Measurements from ENCODE around the gene RWDD2A.

The RWDD2A gene

GRCh38 chr6:83192871-83193746, at the start of gene RWDD2A, which contains the start of gene PGM3:
Gene RWDD2A (plus strand): TSS chr6:83193357. CDS start chr6:83194452, 1,095 bp downstream.
Gene PGM3 (minus strand): TSS chr6:83193265. CDS start chr6:83191012, 2,253 bp downstream.
- no peak for TF ChIP-seq GATA1 (IDR thresholded peaks at IDR 0.05; ENCODE audit: low read depth, low read length)
- TF ChIP-seq POLR2A (IDR thresholded peaks at IDR 0.05; ENCODE audit: low read length) = peak; percentile 51
- DNase-seq = peak; percentile 89 to 92

- no peak for TF ChIP-seq GATA1 (IDR thresholded peaks at IDR 0.05; ENCODE audit: low read depth, low read length)
- TF ChIP-seq POLR2A (IDR thresholded peaks at IDR 0.05; ENCODE audit: low read length) = no peak
- DNase-seq = no peak
Measured at GRCh38 chr6:83151114-83151513, 42.0 kb upstream of the RWDD2A start.

- no peak for TF ChIP-seq GATA1 (IDR thresholded peaks at IDR 0.05; ENCODE audit: low read depth, low read length)
- TF ChIP-seq POLR2A (IDR thresholded peaks at IDR 0.05; ENCODE audit: low read length) = no peak
Measured at GRCh38 chr6:83152913-83153312, 40.2 kb upstream of the RWDD2A start.

DNA sequence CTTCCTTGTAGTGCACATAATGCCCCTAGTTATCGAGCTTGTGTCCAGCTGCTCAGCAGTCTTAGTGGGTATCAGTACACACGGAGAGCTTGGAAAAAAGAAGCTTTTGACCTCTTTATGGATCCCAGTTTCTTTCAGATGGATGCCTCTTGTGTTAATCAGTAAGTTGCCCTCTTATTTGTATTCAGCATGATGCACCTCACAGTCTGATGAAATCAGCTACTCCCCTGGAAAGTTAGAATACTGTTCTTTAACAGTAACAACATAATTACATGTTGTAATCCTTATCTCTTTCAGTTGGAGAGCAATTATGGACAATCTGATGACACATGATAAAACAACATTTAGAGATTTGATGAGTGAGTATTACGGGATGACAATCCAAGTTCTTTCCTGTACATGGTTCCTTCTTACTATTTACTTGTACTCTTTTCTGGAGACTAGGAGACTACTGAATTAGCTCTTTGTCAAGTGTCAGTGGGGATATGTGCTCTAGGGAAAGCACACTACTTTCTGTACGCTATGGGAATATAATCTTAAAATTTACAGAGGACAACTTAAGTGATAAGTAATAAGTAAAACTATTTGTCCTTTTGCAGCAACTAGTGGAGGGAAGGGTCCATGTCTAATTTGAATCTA, 39.2 kb upstream of the RWDD2A start:
- DNase-seq = peak in 1 of 2 experiments; percentile 2
- TF ChIP-seq POLR2A (IDR thresholded peaks at IDR 0.05; ENCODE audit: low read length) = no peak
- TF ChIP-seq GATA1 (IDR thresholded peaks at IDR 0.05; ENCODE audit: low read depth, low read length) = no peak

More at GRCh38 chr6:83152913-83153312, 40.2 kb upstream of the RWDD2A start:
- no peak for DNase-seq

DNA sequence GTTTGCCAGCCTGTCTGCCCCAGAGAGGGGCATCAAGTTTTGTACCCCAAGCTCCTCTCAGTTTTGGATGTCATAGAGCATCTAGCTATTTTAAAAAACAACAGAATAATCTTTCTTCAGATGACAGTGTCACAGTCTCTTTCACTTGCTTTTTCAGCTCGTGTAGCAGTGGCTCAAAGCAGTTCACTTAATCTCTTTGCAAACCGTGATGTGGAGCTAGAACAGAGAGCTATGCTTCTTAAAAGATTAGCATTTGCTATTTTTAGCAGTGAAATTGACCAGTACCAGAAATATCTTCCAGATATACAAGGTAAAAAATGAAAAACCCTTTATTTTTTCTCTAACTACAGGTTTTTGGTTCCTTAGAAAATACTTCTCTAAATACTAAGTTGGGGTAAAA, 37.4 kb upstream of the RWDD2A start:
- no peak for TF ChIP-seq GATA1 (IDR thresholded peaks at IDR 0.05; ENCODE audit: low read depth, low read length)
- TF ChIP-seq POLR2A (IDR thresholded peaks at IDR 0.05; ENCODE audit: low read length) = no peak

DNA sequence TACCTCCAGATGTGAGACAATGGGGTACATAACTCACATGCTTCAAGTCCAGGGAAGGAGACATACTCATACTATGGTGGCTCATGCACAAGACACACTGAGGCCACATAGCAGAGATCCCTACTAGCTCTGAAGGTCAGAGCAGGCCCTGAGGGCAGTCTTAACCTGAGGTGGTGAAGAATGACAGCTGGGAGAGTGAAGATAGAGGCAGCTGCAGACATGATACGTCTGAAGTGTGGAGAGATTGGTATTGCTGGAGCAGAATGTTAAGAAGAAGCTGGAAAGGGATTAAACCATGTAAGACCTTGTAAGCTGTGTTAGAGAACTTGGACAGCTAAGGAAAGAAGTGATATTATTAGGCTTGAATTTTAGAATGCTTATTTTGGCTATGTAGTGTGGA, 33.0 kb upstream of the RWDD2A start:
- TF ChIP-seq GATA1 (IDR thresholded peaks at IDR 0.05; ENCODE audit: low read depth, low read length) = no peak
- no peak for TF ChIP-seq POLR2A (IDR thresholded peaks at IDR 0.05; ENCODE audit: low read length)

More for the DNA sequence above, 37.4 kb upstream of the RWDD2A start:
- DNase-seq = no peak

DNA sequence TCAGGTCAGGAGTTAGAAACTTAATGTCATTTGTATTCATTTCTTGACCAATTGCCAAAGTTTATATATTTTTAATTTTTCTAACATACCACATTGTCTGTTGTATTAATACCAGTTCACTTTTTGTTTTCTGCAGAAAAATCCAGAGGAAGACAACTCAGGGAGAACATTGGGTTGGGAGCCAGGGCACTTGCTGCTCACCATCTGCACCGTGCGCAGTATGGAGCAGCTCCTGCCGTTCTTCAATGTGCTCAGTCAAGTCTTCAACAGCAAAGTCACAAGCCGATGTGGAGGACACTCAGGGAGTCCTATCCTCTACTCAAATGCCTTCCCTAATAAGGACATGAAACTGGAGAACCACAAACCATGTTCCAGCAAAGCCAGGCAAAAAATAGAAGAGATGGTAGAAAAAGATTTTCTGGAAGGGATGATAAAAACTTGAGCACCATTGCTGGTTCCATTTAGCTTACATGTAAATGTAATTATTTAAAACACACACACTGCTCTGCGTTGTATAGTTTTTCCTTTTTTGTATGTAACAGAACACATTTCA, 25.4 kb upstream of the RWDD2A start:
- no peak for TF ChIP-seq GATA1 (IDR thresholded peaks at IDR 0.05; ENCODE audit: low read depth, low read length)
- TF ChIP-seq POLR2A (IDR thresholded peaks at IDR 0.05; ENCODE audit: low read length) = no peak
- DNase-seq = no peak

More for the DNA sequence above, 33.0 kb upstream of the RWDD2A start:
- peak in 1 of 2 experiments; percentile 53 for DNase-seq

GRCh38 chr6:83168556-83168955, 24.6 kb upstream of the RWDD2A start:
- TF ChIP-seq POLR2A (IDR thresholded peaks at IDR 0.05; ENCODE audit: low read length) = no peak
- TF ChIP-seq GATA1 (IDR thresholded peaks at IDR 0.05; ENCODE audit: low read depth, low read length) = no peak

GRCh38 chr6:83169106-83169505, 24.1 kb upstream of the RWDD2A start:
- TF ChIP-seq POLR2A (IDR thresholded peaks at IDR 0.05; ENCODE audit: low read length) = no peak
- no peak for TF ChIP-seq GATA1 (IDR thresholded peaks at IDR 0.05; ENCODE audit: low read depth, low read length)
- DNase-seq = no peak

More at GRCh38 chr6:83168556-83168955, 24.6 kb upstream of the RWDD2A start:
- DNase-seq = no peak

GRCh38 chr6:83169511-83169910, 23.6 kb upstream of the RWDD2A start:
- TF ChIP-seq POLR2A (IDR thresholded peaks at IDR 0.05; ENCODE audit: low read length) (no peak), GATA1 (IDR thresholded peaks at IDR 0.05; ENCODE audit: low read depth, low read length) (no peak)
- no peak for DNase-seq

DNA sequence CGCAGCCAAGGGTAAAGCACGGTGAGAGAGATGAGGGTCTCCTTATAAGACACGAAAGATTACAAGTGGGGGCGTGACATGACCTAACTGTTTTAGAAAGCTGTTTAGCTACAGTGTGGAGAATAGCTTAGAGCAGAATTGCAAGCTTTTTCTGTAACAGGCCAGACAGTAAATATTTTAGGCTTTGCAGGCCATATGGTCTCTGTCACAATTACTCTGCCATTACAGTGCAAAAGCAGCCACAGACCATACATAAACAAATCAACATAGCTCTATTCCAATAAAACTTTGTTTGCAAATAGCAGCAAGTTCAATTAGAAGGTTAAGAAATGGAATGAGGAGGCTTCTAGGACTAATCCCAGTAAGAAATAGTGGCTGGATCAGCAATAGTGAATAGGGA, 16.9 kb upstream of the RWDD2A start:
- DNase-seq = no peak
- no peak for TF ChIP-seq POLR2A (IDR thresholded peaks at IDR 0.05; ENCODE audit: low read length)
- no peak for TF ChIP-seq GATA1 (IDR thresholded peaks at IDR 0.05; ENCODE audit: low read depth, low read length)

DNA sequence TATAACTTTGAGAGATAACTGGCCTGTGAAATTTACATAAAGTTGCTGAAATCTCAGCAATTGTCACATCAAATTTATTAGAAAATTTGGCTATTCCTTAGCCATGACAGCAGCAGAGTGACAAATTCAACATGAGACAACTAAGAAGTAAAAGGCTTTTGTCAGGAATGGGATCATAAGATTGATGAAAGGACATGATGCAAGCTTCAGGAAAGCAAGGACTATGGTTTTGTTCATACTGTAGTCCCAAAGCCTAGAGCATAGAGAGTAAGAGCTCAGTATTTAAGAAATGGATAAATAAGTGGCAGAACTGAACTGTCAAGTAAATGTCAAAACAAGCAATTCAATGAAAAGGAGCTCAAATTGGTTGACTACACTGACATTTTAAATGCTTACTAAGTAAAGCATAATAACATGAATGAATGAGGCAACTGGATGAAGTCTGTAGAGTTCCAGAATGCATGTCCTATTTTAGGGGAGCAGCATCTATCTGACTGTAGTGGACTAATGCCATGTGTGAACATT, 12.7 kb upstream of the RWDD2A start:
- TF ChIP-seq POLR2A (IDR thresholded peaks at IDR 0.05; ENCODE audit: low read length) = no peak
- TF ChIP-seq GATA1 (IDR thresholded peaks at IDR 0.05; ENCODE audit: low read depth, low read length) = no peak
- no peak for DNase-seq

GRCh38 chr6:83182114-83182513, 11.0 kb upstream of the RWDD2A start:
- DNase-seq = no peak
- TF ChIP-seq POLR2A (IDR thresholded peaks at IDR 0.05; ENCODE audit: low read length) (no peak), GATA1 (IDR thresholded peaks at IDR 0.05; ENCODE audit: low read depth, low read length) (no peak)
